Endometrial microvascular endothelial cells (primary cell): ENCODE results near the gene GRK6. TPM values are rescaled to one million over a fixed set of nuclear protein-coding genes. Genes with fewer than 3 reads are reported as not detected.

Experiments
- in situ Hi-C: cut with HindIII; loops from 2 replicates; pipeline ENCODE4 v1.10.0; 2017; ENCODE audit warnings: low sequenced_read_pairs, low pct_unique_long_range_greater_than_20kb; ENCODE audit errors: inconsistent ontology term
- total RNA-seq: library from RNA; depleted of rRNA; stranded (reverse); fragments of >200 nt; gene quantifications from one replicate; pipeline ENCODE4 v1.2.3, GENCODE V29; 2015; ENCODE audit errors: inconsistent ontology term

The GRK6 gene
- total RNA-seq, 1 donor from 2014 or later: 50.9 TPM

DNA sequence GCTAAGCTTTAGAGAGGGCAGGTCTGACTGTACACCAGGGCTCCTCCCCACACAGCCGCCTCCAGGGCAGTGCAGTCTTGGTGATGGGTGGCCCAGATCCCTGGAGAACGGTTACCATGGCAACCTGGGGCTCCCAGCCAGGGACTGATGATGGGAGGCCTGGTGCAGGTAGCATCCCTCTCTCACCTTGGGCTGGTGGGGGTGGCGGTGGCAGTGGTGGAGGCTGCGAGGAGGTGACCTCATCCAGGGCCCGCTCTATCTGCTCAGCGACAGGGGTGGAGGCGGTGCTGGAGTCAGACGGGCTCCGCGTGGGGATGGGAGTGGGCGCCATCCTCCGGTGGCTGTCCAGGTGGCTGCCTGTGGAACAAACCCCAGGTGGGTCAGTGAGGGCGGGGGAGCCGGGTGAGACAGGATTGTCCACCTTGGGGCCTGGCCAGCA, 32.5 kb downstream of the GRK6 start:
- in situ Hi-C loops: no loop called here

DNA sequence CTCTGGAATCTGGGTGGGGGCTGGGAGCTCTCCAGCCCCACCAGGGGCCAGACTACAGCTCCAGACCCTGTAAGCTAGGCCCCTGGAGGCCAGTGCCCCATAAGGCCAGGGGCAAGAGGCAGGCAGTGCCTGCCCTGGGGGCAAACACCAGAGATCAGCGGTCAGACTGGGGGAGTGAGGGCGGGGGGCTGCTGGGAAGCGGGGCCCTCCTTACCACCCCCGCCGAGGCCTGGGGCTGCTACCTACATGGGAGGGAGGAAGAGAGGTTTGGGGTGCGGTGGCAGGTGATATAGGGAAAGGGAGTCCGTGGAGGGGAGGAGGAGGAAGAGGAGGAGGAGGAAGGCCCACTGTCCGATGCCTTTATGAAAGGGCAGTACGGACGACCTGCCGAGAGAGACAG, 32.9 kb downstream of the GRK6 start:
- in situ Hi-C loops: no loop called here

- in situ Hi-C loops: no loop called here
Measured at GRCh38 chr5:177459819-177460628, 33.5 kb downstream of the GRK6 start.

DNA sequence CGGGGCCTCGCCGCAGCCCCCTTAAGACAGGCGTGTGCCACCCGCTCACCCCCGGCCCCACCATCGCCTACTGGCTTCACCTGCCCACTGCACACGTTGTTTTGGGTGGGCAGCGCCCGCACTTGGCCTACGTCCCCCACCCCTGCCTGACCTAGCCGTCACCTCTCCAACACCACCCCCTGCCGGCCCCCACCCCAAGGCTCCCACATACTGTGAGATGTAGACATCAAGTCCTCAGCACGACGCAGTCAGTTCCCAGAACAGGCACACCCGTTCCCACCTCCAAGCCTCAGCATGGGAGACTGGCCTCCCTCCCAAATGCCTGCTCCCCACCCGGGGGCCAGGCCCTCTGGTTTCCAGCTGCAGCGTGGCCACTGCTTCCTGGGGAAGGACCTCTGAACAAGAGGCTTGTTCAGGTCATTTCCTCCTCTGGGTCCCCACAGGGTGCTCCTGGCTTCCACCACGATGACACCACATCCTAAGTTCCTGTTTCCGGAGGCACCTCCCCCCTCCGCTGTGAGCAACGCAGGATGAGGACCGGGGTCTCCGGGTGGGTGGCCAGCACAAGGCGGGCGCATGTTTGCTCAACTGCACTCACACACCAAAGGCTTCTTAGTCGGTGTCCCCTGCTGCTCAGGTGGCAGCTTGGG, 35.7 kb downstream of the GRK6 start:
- in situ Hi-C loops: no loop called here

- in situ Hi-C loops: no loop called here
Measured at GRCh38 chr5:177465044-177465443, 38.6 kb downstream of the GRK6 start.

- in situ Hi-C loops: no loop called here
Measured at GRCh38 chr5:177466861-177467260, 40.4 kb downstream of the GRK6 start.

- in situ Hi-C loops: no loop called here
Measured at GRCh38 chr5:177467436-177467835, 41.0 kb downstream of the GRK6 start.

- in situ Hi-C loops: no loop called here
Measured at GRCh38 chr5:177468329-177468684, 41.8 kb downstream of the GRK6 start.

GRCh38 chr5:177468685-177469628, 42.5 kb downstream of the GRK6 start:
- in situ Hi-C loops: no loop called here

DNA sequence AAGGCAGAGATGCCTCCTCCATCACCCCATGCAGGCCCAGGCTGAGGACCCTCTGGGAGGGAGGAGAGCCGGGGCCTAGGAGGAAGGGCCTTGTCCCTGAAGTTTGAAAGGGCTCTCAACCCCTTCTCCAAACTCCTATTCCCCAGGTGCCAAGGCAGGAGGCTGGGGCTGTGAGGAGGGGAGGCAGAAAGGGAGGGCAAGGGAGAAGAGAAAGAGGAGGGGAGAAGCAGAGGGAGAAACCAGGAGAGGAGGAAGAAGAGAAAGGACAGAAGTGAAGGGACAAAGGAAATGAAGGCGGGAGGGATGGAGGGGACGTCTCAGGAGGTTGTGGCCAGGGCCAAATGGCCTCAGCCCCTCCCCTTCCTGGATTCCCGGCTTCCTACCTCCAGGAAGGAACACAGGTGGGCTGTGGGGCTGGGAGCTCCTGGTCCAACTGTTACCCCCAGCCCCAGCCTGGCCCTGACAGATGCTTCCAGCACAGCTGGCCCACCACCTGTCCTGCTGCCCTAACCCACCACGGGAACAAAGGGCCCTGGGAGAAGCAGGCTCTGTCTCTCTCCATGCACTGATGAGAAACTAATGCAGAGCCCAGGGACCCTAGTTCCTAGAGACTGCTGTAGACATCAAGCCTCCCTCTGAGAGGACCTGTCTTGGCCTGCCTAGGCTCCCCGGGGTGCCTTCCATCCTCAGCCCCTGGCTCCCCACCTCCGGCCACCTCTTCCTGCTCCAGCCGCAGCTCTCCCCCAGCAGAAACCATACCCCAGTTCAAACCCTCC, 43.5 kb downstream of the GRK6 start:
- in situ Hi-C loops: no loop called here

- in situ Hi-C loops: no loop called here
Measured at GRCh38 chr5:177470759-177471536, 44.5 kb downstream of the GRK6 start.

- in situ Hi-C loops: no loop called here
Measured at GRCh38 chr5:177471610-177472356, 45.3 kb downstream of the GRK6 start.

DNA sequence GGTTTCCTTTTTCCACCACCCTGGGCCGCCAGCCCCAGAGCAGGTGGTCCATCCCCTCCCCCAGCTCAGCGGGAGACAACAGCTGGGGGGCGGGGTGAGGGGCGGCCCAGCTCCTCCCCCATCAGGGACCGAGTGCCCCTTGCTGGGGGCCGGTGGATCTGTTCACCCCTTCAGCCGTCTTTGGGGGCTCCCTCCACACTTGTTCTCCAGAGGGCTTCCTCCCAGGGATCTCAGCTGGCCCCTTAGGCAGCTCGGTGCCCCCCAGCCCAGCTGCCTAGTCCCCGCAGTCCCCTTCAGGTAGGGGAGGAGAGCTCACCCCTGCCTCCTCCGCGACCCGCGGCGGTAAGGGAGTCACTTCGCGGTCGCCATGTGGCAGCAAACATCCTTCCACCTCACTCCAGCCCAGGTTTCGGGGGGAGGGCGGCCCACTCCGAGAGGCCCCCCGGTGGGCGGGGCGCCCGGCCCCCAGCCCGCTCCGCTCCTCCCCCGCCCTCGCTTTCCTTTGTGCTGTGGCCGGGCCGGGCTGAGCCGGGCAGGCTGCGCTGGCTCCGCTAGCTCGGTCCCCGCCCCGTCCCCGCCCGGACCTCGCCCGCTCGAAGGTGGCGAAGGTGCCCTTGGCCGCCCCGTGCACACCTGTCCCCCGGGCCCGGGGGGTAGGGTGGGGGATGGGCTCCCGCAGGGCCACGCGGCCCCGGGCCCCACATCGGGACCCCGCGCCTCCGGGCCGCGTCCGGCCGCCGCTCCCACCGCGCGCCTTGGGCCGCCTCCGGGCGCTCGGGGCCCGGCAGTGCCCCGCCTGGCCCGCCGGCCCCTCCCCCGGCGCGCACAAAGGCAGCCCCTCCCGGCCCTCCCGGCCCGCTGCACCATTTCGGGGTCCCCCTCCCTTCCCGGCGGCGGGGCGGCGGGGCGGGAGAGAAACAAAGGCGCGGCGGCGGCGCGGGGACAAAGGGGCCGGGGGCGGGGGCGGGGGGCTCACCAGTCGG, 46.3 kb downstream of the GRK6 start:
- in situ Hi-C loops: no loop called here

- in situ Hi-C loops: no loop called here
Measured at GRCh38 chr5:177473443-177474001, 47.0 kb downstream of the GRK6 start, which contains the start of gene DBN1. Gene DBN1 (minus strand): TSS chr5:177473634. CDS start chr5:177473521, 113 bp downstream.

- in situ Hi-C loops: no loop called here
Measured at GRCh38 chr5:177474002-177474476, 47.6 kb downstream of the GRK6 start.
